GM18951 (cell line): ENCODE results near the gene BCAR3.
"Not testable (repeated sequence)": the region's sequence is repeated elsewhere in the genome, so short reads cannot be mapped to it uniquely, and the experiment has no call there.

Experiments used
- POLR2A ChIP-seq: IDR thresholded peaks from 4 replicates; pipeline ENCODE4 v1.6.1; 2011; ENCODE audit warnings: mild to moderate bottlenecking; ENCODE audit not compliant: insufficient read length, insufficient read depth; ENCODE audit errors: extremely low read depth
- in situ Hi-C: fragments of 300-500 bp; cut with MboI; formaldehyde crosslinking; loops from one replicate; pipeline ENCODE4 v1.12.0; 2022; ENCODE audit warnings: low sequenced_read_pairs, mixed read lengths, inconsistent platforms; ENCODE audit not compliant: unreplicated experiment

The BCAR3 gene

DNA sequence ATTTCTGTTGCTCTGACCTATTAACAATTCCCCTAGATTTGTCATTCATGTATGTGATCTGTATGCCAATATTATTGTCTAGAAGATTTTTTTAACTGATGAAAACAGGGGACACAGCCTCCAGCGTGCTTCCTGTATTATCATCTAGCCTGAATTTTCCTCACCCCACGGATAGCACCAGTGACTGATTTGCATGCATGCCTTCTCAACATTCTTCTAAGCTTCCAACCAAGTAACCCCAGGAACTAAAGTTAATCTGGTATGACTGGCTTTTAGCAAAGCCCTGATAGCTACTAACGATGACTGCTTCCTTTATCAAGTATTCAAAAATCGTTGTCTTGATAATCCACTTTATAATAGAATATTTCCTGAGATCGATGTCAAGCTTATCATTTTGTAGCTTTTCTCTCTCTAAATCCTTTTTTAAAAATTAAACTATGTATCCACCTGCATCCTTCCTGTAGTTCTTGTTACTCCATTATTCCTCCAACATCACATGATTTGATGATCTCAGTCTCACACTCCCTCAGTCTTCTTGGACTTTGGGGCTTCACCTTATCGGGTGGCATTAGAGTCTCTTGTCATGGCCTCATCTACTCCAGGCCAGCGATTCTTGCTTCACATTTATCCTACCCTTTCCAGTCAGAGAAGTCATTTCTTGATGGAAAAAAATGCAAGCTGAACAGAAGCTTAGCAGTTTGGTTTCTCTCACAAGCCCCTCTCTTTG lies 19.0 kb downstream of the BCAR3 start:
- no peak for TF ChIP-seq POLR2A
- in situ Hi-C loops: no loop called here

DNA sequence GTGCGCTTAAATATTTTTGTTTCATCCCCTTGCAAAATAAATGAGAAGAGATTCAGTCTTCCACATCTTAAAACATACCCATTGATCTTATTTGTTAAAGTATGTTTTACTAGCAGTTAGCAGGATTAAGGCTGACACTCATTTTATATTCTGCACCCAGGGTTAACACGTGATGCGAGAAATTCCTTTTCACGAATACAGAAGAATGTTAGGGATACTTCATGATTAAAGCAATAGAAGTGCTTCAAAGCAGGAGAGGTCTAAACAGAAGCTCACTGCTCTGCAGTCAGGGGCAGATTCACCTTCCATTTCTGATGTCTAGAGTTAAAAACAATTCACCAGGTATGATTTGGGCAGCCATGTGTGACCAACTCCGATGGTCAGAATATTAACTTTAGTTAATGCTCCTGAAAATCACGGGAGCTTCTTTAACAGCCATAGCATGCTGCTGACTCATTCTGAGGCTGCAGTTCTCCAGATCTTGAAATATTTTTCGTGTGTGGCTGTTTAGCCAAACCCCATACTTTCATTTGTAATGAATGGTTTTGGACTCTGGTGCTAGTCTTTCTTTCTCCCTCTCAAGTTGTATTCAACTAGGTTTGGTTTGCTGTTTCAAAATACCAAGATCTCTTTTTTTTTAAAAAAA lies 19.7 kb downstream of the BCAR3 start:
- TF ChIP-seq POLR2A: no peak
- in situ Hi-C loops: no loop called here

DNA sequence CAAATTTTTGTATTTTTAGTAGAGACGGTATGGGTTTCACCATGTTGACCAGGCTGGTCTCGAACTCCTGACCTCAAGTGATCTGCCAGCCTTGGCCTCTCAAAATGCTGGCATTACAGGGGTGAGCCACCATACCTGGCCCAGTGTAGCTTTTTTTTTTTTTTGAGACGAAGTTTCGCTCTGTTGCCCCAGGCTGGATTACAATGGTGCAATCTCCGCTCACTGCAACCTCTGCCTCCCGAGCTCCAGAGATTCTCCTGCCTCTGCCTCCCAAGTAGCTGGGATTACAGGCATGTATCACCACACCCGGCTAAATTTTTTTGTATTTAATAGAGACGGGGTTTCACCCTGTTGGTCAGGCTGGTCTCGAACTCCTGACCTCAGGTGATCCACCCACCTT lies 20.3 kb downstream of the BCAR3 start:
- in situ Hi-C loops: not testable (repeated sequence)

DNA sequence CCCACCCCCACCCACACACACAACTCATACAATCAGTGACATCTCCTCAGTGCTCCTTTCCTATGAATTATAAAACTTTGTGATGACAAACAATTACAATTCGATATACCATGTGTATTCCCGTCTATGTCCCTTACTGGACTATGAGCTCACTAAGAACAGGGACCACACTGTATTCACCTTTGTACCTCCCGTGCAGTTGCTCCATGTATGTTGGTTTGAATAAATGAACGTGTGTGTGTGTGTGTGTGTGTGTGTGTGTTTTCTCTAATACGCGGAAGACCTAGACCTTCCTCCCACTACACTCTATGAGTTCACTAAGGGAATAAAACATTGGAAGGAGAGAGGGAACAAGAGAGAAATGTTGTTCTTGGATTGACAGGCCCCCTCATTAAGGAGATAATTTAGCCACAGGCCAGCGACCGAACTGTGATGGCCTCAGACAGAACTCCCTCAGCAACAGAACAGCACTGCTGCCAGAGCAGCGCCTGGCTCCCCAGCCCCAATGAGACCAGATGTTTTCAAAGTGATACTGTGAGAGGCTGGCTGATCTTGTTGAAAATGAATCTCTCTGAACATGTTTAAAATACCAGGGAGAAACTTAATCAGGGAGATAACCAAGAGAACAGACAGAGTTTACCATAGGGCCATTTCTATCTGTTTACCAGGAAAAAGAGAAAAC lies 21.7 kb downstream of the BCAR3 start:
- in situ Hi-C loops: no loop called here
- TF ChIP-seq POLR2A: no peak

DNA sequence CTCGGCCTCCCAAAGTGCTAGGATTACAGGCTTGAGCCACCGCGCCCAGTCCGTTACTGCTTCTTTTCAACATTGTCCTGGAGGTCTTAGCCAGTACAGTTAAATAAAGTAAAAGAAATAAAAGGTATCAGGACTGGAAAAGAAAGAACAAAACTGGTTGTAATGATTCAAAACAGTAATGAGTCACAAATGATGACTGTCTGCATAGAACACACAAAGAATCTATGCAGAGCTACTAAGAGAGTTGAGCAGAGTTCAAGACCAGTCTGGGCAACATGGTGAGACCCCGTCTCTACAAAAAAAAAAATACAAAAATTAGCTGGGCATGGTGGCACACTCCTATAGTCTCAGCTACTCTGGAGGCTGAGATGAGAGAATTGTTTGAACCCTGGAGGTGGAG lies 23.4 kb downstream of the BCAR3 start:
- no peak for TF ChIP-seq POLR2A
- in situ Hi-C loops: no loop called here

GRCh38 chr1:93656491-93656890 lies 25.1 kb downstream of the BCAR3 start:
- TF ChIP-seq POLR2A: no peak
- in situ Hi-C loops: no loop called here

DNA sequence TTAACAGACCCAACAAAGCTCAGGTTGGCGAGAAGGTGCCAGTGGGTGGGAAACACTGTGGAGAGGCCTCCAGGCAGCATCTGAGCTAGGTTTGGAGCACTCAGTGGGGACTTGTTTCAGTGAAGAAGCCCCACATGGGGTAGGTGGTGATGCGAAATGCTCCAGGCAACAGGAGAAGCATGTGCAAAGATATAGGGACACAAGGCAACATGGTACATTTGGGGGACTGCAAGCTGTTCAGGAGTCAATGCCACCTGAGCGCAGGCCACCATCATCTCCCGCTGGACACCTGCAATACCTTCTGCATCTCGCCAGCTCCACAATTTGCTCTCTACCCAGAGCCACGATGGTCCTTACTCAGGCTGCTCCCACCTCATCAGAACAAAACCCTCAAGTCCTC lies 28.0 kb downstream of the BCAR3 start:
- in situ Hi-C loops: no loop called here
- TF ChIP-seq POLR2A: no peak

- TF ChIP-seq POLR2A: no peak
- in situ Hi-C loops: no loop called here
Measured at GRCh38 chr1:93652323-93652949, 29.2 kb downstream of the BCAR3 start.

- in situ Hi-C loops: no loop called here
- no peak for TF ChIP-seq POLR2A
Measured at GRCh38 chr1:93651695-93652094, 29.9 kb downstream of the BCAR3 start.

DNA sequence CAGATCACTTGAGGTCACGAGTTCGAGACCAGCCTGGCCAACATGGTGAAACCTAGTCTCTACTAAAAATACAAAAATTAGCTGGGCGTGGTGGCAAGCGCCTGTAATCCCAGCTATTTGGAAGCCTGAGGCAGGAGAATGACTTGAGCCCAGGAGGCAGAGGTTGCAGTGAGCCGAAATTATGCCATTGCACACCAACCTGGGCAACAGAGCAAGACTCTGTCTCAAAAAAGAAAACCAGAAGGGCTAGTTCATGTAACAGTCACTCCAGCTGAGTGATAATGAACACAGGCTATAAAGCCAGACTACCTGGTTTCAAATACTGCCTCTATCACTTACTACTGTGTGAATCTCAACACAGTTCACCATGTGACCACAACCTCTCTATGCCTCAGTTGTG lies 31.5 kb downstream of the BCAR3 start:
- in situ Hi-C loops: not testable (repeated sequence)

GRCh38 chr1:93649231-93649630 lies 32.4 kb downstream of the BCAR3 start:
- in situ Hi-C loops: no loop called here
- TF ChIP-seq POLR2A: no peak

GRCh38 chr1:93648656-93649055 lies 33.0 kb downstream of the BCAR3 start:
- TF ChIP-seq POLR2A: no peak
- in situ Hi-C loops: no loop called here

DNA sequence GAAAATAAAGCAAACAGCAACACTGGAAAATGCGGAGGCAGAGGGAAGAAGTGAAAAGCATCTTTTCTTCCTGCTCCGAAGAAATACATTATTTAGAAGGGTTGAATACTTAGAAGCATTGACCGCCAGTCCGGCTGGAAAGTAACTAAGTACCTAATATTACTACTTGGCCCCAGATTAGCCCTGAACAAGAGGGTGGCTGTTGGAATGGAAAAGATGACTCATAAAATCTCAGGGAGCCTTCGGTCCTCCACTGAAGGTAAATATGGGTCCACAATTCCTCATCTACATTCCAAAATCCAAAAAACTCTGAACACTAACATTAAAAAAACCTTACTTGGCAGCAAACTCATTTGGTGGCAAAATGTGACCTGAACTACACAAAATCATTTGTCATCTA lies 40.1 kb downstream of the BCAR3 start:
- in situ Hi-C loops: no loop called here
- TF ChIP-seq POLR2A: no peak

DNA sequence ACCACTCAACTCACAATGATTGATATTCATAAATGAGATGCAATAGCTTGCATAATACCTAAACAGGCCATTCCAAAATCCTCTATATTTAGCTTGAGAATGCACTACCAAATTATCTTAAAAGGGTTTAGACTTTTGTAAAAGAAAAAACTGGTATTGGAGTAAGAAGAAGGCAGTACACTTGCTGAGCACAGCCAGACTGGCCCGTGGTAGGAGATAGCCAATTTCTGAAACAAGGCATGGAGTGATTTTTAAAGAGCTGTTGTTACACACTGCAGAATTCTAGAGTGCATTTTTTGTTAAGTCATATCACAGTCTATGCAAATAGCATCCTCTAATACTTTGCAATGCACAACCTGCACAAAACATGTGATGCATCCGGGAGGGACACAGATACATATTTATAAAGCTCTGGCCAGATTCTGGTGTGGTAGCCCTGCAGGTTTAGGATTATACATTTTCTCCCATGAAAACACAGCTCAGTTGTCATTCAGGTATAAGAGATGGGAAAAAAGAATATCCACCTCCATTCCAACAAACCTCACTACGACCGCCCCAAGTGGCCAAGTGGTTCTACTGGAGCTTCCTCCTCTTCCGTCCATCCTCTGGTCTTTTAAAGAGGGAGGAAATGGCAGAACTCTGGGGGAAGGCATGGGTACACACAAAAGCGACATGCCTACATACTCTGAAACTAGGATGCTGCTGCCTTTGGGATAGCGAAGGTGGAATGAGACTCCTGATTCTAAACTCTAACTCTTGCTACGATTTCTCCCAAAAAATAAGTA lies 40.8 kb downstream of the BCAR3 start:
- in situ Hi-C loops: no loop called here

More for the DNA sequence above, 40.8 kb downstream of the BCAR3 start:
- TF ChIP-seq POLR2A: no peak
